OCI-LY3 (cell line): ENCODE results near the gene LY6G6C.
"Not testable (repeated sequence)": the region's sequence is repeated elsewhere in the genome, so short reads cannot be mapped to it uniquely, and the experiment has no call there.

Source experiments
- H2AFZ ChIP-seq: fragments of 200-600, 300-600 bp; shearing (Covaris generic); 2 replicates; pipeline ENCODE4 v1.6.0; 2014; ENCODE audit warnings: antibody characterized with exemption, low read depth, low read length
- H3K27ac ChIP-seq: fragments of 200-600, 300-600 bp; sonication (generic); 2 replicates; pipeline ENCODE4 v1.5.1; 2014; ENCODE audit warnings: mild to moderate bottlenecking, low read length, moderate library complexity, mixed read lengths
- H3K27me3 ChIP-seq: fragments of 200-600, 300-600 bp; sonication (generic); 2 replicates; pipeline ENCODE4 v1.6.1; 2014; ENCODE audit warnings: low read depth, low read length, mixed read lengths
- H3K36me3 ChIP-seq: fragments of 200-600, 300-600 bp; sonication (generic); replicated peaks from 2 replicates; pipeline ENCODE3; 2014; ENCODE audit warnings: low read depth, low read length, mixed read lengths
- H3K4me1 ChIP-seq: fragments of 300-600, 200-600 bp; sonication (generic); 2 replicates; pipeline ENCODE4 v1.6.1; 2014; ENCODE audit warnings: low read length, mixed read lengths
- H3K4me2 ChIP-seq: fragments of 200-600, 300-600 bp; sonication (generic); 2 replicates; pipeline ENCODE4 v1.6.1; 2014; ENCODE audit warnings: low read length, mixed read lengths
- H3K4me3 ChIP-seq: fragments of 300-600, 200-600 bp; sonication (generic); 2 replicates; pipeline ENCODE4 v1.5.1; 2014; ENCODE audit warnings: antibody characterized with exemption, mild to moderate bottlenecking, low read length, moderate library complexity
- H3K79me2 ChIP-seq: fragments of 300-600, 200-600 bp; shearing (Covaris generic); 2 replicates; pipeline ENCODE4 v1.6.1; 2014; ENCODE audit warnings: mild to moderate bottlenecking, low read length, mixed read lengths
- H3K9ac ChIP-seq: fragments of 300-600, 200-600 bp; shearing (Covaris generic); 2 replicates; pipeline ENCODE4 v1.6.0; 2014; ENCODE audit warnings: mild to moderate bottlenecking, low read length, moderate library complexity
- H3K9me3 ChIP-seq: fragments of 200-600, 300-600 bp; shearing (Covaris generic); 2 replicates; pipeline ENCODE4 v1.6.1; 2014; ENCODE audit warnings: low read length, mixed read lengths; ENCODE audit not compliant: insufficient read depth
- H4K20me1 ChIP-seq: fragments of 200-600, 300-600 bp; sonication (generic); 2 replicates; pipeline ENCODE4 v1.6.1; 2016; ENCODE audit warnings: low read length, mixed read lengths; ENCODE audit not compliant: insufficient read depth
- EZH2phosphoT487 ChIP-seq: fragments of 200-600 bp; shearing (Covaris generic); IDR thresholded peaks from 2 replicates; pipeline ENCODE4 v1.6.1; 2018; ENCODE audit warnings: antibody characterized with exemption, mixed run types, low read depth
- TF ChIP-seq, protein P1 (sequence below): fragments of 200-600, 300-600 bp; sonication (generic); IDR thresholded peaks from 2 replicates; pipeline ENCODE4 v1.5.1; 2014; ENCODE audit warnings: antibody characterized with exemption, low read length, low read depth

LY6G6C gene

DNA sequence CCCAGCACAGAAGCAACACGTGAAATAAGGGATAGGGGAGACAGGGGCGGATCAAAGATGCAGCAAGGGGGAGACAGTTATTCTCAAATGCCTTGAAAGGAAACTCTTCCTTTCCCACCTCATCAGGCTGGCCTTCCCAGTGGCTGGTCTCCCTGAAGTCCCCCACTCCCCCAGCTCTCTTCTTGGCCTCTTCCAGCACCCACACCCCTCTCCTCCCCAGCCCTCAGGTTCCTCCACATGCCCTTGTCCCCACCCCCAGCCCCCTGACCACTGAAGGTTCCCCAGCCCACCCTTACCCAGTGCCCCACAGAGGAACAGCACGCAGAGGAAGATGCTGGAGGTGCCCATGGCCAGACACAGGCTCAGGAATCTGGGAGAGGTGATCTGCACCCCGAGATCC, 8.1 kb downstream of the LY6G6C start:
- Histone ChIP-seq H4K20me1 (no peaks in the 10 kb centered on the region), H2AFZ (no peak overlapping the region), H3K27me3 (no peaks in the 10 kb centered on the region), H3K27ac (no peak overlapping the region), H3K4me1 (peaks cover 6% of the 10 kb centered on the region), H3K9me3 (no peaks in the 10 kb centered on the region), H3K79me2 (no peaks in the 10 kb centered on the region), H3K4me2 (no peak overlapping the region), H3K4me3 (no peak overlapping the region), H3K9ac (no peak overlapping the region), H3K36me3 (no peaks in the 10 kb centered on the region)
- TF ChIP-seq, protein P1, sequence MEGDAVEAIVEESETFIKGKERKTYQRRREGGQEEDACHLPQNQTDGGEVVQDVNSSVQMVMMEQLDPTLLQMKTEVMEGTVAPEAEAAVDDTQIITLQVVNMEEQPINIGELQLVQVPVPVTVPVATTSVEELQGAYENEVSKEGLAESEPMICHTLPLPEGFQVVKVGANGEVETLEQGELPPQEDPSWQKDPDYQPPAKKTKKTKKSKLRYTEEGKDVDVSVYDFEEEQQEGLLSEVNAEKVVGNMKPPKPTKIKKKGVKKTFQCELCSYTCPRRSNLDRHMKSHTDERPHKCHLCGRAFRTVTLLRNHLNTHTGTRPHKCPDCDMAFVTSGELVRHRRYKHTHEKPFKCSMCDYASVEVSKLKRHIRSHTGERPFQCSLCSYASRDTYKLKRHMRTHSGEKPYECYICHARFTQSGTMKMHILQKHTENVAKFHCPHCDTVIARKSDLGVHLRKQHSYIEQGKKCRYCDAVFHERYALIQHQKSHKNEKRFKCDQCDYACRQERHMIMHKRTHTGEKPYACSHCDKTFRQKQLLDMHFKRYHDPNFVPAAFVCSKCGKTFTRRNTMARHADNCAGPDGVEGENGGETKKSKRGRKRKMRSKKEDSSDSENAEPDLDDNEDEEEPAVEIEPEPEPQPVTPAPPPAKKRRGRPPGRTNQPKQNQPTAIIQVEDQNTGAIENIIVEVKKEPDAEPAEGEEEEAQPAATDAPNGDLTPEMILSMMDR, result no peak
- TF ChIP-seq EZH2phosphoT487, result no peak

DNA sequence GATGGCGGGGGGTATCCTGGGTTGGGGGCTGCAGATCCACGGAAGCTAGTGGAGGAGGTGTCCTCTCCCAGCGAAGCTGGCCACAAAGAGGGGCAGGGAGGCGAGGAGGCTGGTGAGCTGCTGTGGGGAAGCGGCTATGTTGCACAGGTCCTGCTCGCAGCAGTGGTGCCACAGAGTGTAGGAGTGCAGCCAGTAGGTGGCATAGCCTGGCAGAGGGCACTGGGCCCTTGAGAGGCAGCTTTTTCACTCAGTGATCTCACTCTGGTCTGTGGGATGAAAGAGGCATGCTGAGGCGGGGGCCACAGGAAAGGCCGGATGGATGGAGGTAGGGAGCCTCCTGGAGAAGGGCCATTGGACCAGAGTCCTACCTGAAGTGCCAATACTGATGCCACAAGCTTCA, 9.2 kb downstream of the LY6G6C start:
- Histone ChIP-seq H3K9me3 (no peaks in the 10 kb centered on the region), H3K4me2 (no peak overlapping the region), H3K27ac (no peak overlapping the region), H3K4me3 (no peak overlapping the region), H3K9ac (no peak overlapping the region), H2AFZ (no peak overlapping the region), H3K27me3 (no peaks in the 10 kb centered on the region), H4K20me1 (no peaks in the 10 kb centered on the region), H3K79me2 (no peaks in the 10 kb centered on the region), H3K4me1 (peaks cover 6% of the 10 kb centered on the region), H3K36me3 (no peaks in the 10 kb centered on the region)
- TF ChIP-seq EZH2phosphoT487, result no peak
- TF ChIP-seq, protein P1, result peak; percentile 19

DNA sequence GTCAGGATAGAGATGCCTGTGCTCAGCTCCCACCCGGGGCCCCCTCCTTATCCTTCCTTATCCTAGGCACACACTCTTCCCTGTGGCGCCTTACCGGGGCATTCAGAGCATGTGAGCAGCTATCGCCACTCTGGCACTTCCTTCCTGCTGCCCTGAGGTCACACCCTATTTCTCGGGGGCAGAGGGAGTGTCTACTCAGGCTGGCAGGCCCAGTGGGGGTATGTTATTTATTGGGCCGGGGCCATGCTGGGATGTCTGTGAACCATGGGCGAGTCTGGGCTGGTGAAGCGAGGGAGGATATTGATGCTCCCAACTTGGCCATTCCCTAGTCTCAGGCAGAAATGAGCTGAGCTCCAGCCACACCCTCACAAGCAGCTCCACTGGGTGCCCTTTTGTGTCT, 10.3 kb downstream of the LY6G6C start:
- no peaks in the 10 kb centered on the region for H3K79me2 ChIP-seq
- H3K4me2 ChIP-seq, result no peak overlapping the region
- no peaks in the 10 kb centered on the region for H4K20me1 ChIP-seq
- no peak overlapping the region for H3K4me3 ChIP-seq
- H3K27ac ChIP-seq, result no peak overlapping the region
- no peaks in the 10 kb centered on the region for H3K36me3 ChIP-seq
- no peaks in the 10 kb centered on the region for H3K9me3 ChIP-seq
- TF ChIP-seq, protein P1, result no peak
- no peak for TF ChIP-seq EZH2phosphoT487
- no peaks in the 10 kb centered on the region for H3K27me3 ChIP-seq
- peaks cover 6% of the 10 kb centered on the region for H3K4me1 ChIP-seq
- H2AFZ ChIP-seq, result no peak overlapping the region
- no peak overlapping the region for H3K9ac ChIP-seq

DNA sequence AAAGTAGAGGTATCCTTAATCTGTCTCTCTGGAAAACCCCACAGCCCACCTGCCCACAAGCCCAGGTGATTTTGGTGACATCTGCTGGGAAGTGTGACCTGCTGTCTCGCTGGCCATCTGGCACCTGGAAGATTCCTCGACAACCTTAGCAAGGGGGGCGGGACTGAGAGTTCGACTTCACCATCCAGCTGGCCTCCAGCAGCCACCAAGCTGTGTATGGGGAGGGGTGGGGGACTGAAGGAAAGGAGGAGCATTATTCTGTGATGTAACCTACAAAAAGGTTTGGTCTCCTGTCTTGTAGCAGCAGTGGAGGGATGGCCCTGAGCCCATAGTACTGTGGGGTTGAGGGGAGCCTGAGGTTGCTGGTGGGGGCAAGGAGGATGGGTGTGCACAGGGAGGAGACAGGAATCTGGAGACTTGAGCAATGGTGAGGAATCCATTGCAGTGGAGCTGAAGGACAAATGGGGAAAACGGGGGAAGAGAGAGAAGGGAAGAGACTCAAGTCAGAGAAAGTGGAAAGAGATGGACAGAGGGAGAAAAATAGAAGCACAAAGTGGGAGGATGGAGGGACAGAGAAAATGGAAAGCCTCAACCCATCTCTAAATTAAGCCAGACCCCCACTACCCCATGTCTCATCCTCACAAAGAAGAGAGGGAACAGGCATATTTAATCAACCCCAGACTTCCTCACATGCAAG, 10.9 kb downstream of the LY6G6C start:
- Histone ChIP-seq H3K27ac (no peak overlapping the region), H2AFZ (no peak overlapping the region), H3K9me3 (no peaks in the 10 kb centered on the region), H3K4me2 (no peak overlapping the region), H3K4me1 (peaks cover 6% of the 10 kb centered on the region), H3K4me3 (no peak overlapping the region), H3K36me3 (no peaks in the 10 kb centered on the region), H3K9ac (no peak overlapping the region), H3K27me3 (no peaks in the 10 kb centered on the region), H3K79me2 (no peaks in the 10 kb centered on the region), H4K20me1 (no peaks in the 10 kb centered on the region)
- TF ChIP-seq, protein P1, result no peak
- TF ChIP-seq EZH2phosphoT487, result no peak

DNA sequence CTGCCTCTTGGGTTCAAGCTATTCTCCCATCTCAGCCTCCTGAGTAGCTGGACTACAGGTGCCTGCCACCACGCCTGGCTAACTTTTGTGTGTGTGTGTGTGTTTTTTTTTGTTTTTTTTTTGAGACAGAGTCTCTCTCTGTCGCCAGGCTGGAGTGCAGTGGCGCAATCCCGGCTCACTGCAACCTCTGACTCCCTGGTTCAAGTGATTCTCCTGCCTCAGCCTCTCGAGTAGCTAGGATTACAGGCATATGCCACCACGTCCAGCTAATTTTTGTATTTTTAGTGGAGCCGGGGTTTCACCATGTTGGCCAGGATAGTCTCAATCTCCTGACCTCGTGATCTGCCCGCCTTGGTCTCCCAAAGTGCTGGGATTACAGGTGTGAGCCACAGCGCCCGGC, 12.4 kb downstream of the LY6G6C start:
- H3K9ac ChIP-seq, H3K4me2 ChIP-seq, H3K4me1 ChIP-seq, H3K27me3 ChIP-seq, H3K27ac ChIP-seq, H4K20me1 ChIP-seq, H3K4me3 ChIP-seq, H3K36me3 ChIP-seq, H3K9me3 ChIP-seq, H3K79me2 ChIP-seq, H2AFZ ChIP-seq: not testable (repeated sequence)
